ENCODE results near the gene MAPRE2.

GRCh38 chr18:35040988-35041814, at the start of gene MAPRE2:
- TF ChIP-seq CTCF (IDR thresholded peaks at IDR 0.05), result no peak
- peak; percentile 96 for TF ChIP-seq POLR2A (IDR thresholded peaks at IDR 0.05)
- peak; percentile 80 for TF ChIP-seq EP300 (IDR thresholded peaks at IDR 0.05)
